ENCODE results near the gene PGAP6. TPM values are rescaled to one million over a fixed set of nuclear protein-coding genes. Genes with fewer than 3 reads are reported as not detected.

The PGAP6 gene
- total RNA-seq, 2 donors from 2014 or later: 38.7 to 55.4 TPM

GRCh38 chr16:354971-355461 is 26.8 kb downstream of the PGAP6 start:
- Histone ChIP-seq H3K4me1 (ENCODE audit: control insufficient read depth in 1 of 2, low read depth in 2 of 2) (peaks cover 8 to 16% of the 10 kb centered on the region in 2 donors), H3K27ac (no peak overlapping the region), H3K27me3 (replicated peaks; ENCODE audit: insufficient read depth) (no peaks in the 10 kb centered on the region), H3K36me3 (no peaks in the 10 kb centered on the region), H3K9me3 (no peaks in the 10 kb centered on the region), H3K4me3 (no peak overlapping the region)
- DNase-seq (ENCODE audit: low spot score): no peak
- TF ChIP-seq CTCF (IDR thresholded peaks at IDR 0.05): no peak
- no peak for ATAC-seq (ENCODE audit: insufficient number of reproducible peaks, low FRiP score, low read depth)

- H3K4me1 ChIP-seq (ENCODE audit: control insufficient read depth in 1 of 2, low read depth in 2 of 2): peaks cover 8 to 16% of the 10 kb centered on the region in 2 donors
- no peak overlapping the region for H3K27ac ChIP-seq
- no peak for TF ChIP-seq CTCF (IDR thresholded peaks at IDR 0.05)
- H3K27me3 ChIP-seq (replicated peaks; ENCODE audit: insufficient read depth): no peaks in the 10 kb centered on the region
- ATAC-seq (ENCODE audit: insufficient number of reproducible peaks, low FRiP score, low read depth) (no peak), DNase-seq (ENCODE audit: low spot score) (no peak)
- H3K9me3 ChIP-seq: no peaks in the 10 kb centered on the region
- H3K36me3 ChIP-seq: no peaks in the 10 kb centered on the region
- H3K4me3 ChIP-seq: no peak overlapping the region
These were observed 27.4 kb downstream of the PGAP6 start for GRCh38 chr16:354291-354881.

GRCh38 chr16:353404-354290 is 28.1 kb downstream of the PGAP6 start:
- Histone ChIP-seq H3K9me3 (no peaks in the 10 kb centered on the region), H3K4me3 (peak overlapping the region; percentile 67), H3K4me1 (ENCODE audit: control insufficient read depth in 1 of 2, low read depth in 2 of 2) (peaks cover 8 to 16% of the 10 kb centered on the region in 2 donors), H3K27ac (peak overlapping the region; percentile 34 to 57), H3K27me3 (replicated peaks; ENCODE audit: insufficient read depth) (no peaks in the 10 kb centered on the region), H3K36me3 (no peaks in the 10 kb centered on the region)
- DNase-seq (ENCODE audit: low spot score): no peak
- peak; percentile 2 for ATAC-seq (ENCODE audit: insufficient number of reproducible peaks, low FRiP score, low read depth)
- no peak for TF ChIP-seq CTCF (IDR thresholded peaks at IDR 0.05)

- TF ChIP-seq CTCF (IDR thresholded peaks at IDR 0.05): peak; percentile 45
- no peaks in the 10 kb centered on the region for H3K27me3 ChIP-seq (replicated peaks; ENCODE audit: insufficient read depth)
- peak; percentile 84 for ATAC-seq (ENCODE audit: insufficient number of reproducible peaks, low FRiP score, low read depth)
- H3K27ac ChIP-seq: peak within 1 kb of the TSS; percentile 34 to 57
- H3K4me3 ChIP-seq: peak within 1 kb of the TSS; percentile 86
- no peaks in the 10 kb centered on the region for H3K36me3 ChIP-seq
- peaks cover 8 to 16% of the 10 kb centered on the region in 2 donors for H3K4me1 ChIP-seq (ENCODE audit: control insufficient read depth in 1 of 2, low read depth in 2 of 2)
- H3K9me3 ChIP-seq: no peaks in the 10 kb centered on the region
- DNase-seq (ENCODE audit: low spot score): peak; percentile 99
These were observed 29.0 kb downstream of the PGAP6 start, which contains the start of gene AXIN1 for GRCh38 chr16:352547-353403. Gene AXIN1 (minus strand): TSS chr16:352723. CDS start chr16:347025, 5,698 bp downstream.

All from thoracic aorta (tissue), 2 donors.